NCI-H146 treated with DMSO at 0.1 percent for 48 hours (cell line): ENCODE results near the gene LSM14A.
A peak's percentile ranks its signal among the peaks of the same experiment; 100 is the strongest.
"Not testable (repeated sequence)": the region's sequence is repeated elsewhere in the genome, so short reads cannot be mapped to it uniquely, and the experiment has no call there.

ENCODE experiments used
- DNase-seq: peaks from one replicate; lab custom pipeline; 2025; ENCODE audit not compliant: unreplicated experiment; lab: John Stamatoyannopoulos, UW

LSM14A gene

DNA sequence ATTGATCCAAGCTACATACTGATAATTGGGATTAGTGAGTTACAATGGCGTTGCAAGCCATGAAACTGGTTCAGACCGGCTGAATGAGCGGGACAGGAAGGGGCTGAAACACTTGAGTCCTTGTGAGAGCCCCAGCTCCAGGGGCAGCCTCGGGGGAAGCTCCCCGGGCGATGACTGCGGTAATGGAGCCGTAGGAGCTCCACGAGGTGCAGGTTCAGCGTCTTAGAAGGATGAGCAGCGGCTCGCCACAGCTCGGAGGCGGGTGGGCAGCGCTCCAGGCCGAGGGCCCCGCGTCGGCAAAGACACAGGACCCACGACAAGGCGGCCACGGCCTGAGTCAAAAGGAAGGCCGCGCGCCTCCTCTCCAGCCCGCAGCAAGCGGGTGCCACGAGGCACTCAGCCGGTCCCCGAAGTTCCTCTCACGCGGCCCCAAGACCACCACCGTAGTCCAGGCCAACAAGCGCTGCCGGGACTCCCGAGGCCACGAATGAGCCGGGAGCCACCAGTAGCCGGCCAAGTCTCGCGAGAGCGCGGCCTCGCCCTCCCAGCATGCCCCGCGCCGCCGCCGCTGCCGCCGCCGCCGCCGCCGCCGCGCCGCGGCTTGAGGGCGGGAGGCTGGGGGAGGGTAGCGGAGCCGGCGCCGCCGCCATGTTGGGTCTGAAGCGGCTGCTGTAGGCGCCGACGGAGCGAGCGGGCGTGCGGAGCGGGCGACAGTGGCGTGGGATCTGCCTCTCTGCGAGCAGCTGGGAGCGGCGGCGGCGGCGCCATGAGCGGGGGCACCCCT lies at the start of gene LSM14A:
TSS of gene LSM14A (plus strand) at position 628 of the 784 bp plus-strand sequence. CDS start at position 767, 139 bp downstream.
- DNase-seq, result peak; percentile 79

GRCh38 chr19:34124828-34125227 lies 47.5 kb upstream of the LSM14A start:
- DNase-seq, result no peak

DNA sequence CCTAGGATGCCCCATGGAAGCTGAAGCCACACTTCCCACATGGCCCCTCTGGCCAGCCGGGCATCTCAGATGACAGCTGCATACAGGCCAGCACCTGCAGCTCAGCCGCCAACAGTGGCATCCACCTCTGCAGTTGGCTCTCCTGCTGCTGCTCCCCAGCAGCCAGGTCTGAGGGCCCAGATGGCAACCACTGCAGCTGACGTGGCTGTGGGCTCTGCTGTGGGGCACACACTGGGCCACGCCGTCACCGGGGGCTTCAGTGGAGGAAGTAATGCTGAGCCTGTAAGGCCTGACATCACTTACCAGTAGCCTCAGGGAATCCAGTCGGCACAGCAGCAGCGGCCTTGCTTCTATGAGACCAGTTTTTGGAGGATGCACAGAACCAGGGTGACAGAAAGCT lies 45.3 kb upstream of the LSM14A start:
- DNase-seq, result no peak

DNA sequence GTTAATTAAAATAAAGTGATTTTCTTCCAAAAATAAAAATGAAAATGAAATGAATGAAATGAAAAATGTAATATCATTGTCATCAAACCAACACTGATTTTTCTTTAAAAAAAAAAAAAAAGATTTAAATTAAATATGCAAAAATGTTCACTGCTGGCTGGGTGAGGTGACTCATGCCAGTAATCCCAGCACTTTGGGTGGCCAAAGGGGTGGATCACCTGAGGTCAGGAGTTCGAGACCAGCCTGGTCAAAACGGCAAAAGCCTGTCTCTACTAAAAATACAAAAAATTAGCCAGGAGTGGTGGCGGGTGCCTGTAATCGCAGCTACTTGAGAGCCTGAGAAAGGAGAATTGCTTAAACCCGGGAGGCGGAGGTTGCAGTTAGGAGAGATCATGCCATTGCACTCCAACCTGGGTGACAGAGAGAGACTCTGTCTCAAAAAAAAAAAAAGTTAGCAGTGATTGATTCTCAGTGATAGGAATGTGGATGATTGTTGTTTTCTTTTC lies 44.6 kb upstream of the LSM14A start:
- no peak for DNase-seq

GRCh38 chr19:34128558-34129250 lies 43.6 kb upstream of the LSM14A start:
- no peak for DNase-seq

DNA sequence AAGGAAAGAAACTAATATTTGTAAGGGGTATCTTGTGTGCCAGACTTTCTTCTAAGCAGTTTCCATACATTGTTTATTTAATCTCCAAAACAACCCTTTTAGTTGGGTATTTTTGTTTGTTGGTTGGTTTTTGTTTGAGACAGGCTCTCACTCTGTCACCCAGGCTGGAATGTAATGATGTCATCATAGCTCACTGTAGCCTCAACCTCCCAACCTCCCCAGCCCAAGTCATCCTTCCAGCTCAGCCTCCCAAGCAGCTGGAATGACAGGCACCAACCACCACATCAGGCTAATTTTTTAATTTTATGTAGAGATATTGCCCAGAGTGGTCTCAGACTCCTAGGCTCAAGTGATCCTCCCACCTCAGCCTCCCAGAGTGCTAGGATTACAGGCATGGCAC lies 41.2 kb upstream of the LSM14A start:
- DNase-seq, result no peak

- not testable (repeated sequence) for DNase-seq
Measured at GRCh38 chr19:34132145-34132544, 40.2 kb upstream of the LSM14A start.

DNA sequence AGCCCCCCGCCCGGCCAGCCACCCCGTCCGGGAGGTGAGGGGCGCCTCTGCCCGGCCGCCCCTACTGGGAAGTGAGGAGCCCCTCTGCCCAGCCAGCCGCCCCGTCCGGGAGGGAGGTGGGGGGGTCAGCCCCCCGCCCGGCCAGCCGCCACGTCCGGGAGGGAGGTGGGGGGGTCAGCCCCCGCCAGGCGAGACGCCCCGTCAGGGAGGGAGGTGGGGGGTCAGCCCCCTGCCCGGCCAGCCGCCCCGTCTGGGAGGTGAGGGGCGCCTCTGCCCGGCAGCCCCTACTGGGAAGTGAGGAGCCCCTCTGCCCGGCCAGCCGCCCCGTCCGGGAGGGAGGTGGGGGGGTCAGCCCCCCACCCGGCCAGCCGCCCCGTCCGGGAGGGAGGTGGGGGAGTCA lies 39.6 kb upstream of the LSM14A start:
- not testable (repeated sequence) for DNase-seq

GRCh38 chr19:34134190-34135053 lies 37.9 kb upstream of the LSM14A start:
- DNase-seq, result peak; percentile 46

- no peak for DNase-seq
Measured at GRCh38 chr19:34135054-34135800, 37.1 kb upstream of the LSM14A start.

GRCh38 chr19:34135821-34136611 lies 36.3 kb upstream of the LSM14A start:
- no peak for DNase-seq

GRCh38 chr19:34141025-34141424 lies 31.3 kb upstream of the LSM14A start:
- peak; percentile 53 for DNase-seq

GRCh38 chr19:34142440-34142839 lies 29.9 kb upstream of the LSM14A start:
- no peak for DNase-seq

DNA sequence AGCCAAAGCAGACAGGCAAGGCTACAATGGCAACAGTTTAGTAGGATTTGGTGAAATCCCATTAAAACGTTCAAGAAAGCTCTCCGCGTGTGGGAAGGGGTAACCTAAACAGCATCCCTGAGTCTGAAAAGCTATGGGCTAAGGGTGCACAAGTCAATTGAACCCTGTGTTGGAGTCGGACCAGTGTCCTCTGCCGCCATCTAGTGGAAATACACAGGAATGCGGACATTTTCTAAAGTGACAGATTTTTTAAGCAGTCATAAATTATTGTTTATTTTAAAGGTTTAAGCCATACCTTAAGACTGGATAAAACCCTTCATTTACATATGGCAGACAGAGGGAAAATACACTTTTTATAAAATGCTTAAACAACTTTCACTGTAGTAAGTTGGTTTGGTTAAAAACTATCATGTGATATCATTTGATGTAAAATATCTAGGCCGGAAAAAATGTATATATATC lies 26.5 kb upstream of the LSM14A start:
- peak; percentile 47 for DNase-seq

- DNase-seq, result no peak
Measured at GRCh38 chr19:34148658-34149185, 23.6 kb upstream of the LSM14A start.

- DNase-seq, result no peak
Measured at GRCh38 chr19:34149873-34150272, 22.4 kb upstream of the LSM14A start.

DNA sequence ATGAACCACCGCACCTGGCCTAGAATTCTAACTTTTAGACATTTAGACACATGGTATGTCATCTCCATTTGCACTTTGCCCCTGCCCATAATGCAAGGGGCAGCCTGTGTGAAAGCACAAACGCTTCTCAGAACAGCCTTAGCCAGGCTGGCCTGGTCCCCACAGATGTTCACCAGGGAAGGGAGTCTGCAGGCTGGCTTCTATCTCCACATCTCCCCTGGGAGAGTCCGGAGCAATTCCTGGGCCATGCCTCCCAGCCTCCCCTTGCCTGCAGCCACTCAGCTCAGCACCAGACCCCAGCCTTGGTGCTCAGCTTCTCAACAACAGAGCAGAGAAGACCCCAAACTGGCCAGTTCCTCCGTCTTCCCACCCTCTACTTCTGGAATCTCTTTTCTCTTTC lies 21.7 kb upstream of the LSM14A start:
- DNase-seq, result no peak

GRCh38 chr19:34151439-34151838 lies 20.9 kb upstream of the LSM14A start:
- no peak for DNase-seq

DNA sequence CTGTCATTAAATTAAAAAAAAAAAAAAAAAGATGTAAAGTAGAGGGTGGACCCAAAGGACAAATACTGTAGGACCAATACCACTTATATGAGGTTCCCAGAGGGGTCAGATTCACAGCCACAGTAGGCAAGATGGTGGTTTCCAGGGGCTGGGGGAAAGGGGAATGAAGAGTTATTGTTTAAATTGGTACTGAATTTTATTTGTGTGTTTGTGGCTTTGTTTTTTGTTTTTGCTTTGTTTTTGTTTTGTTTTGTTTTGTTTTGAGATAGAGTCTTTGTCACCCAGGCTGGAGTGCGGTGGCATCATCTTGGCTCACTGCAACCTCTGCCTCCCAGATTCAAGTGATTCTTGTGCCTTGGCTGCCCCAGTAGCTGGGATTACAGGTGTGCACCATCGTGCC lies 17.9 kb upstream of the LSM14A start:
- no peak for DNase-seq
